DMS79 treated with DMSO at 0.1 percent for 48 hours (cell line): ENCODE measurements around the gene RPN1.
"Not testable (repeated sequence)": the region's sequence is repeated elsewhere in the genome, so short reads cannot be mapped to it uniquely, and the experiment has no call there.

Experiments
- DNase-seq: peaks from one replicate; lab custom pipeline; 2025; lab: John Stamatoyannopoulos, UW

RPN1 gene

GRCh38 chr3:128609294-128609693, 41.3 kb downstream of the RPN1 start:
- DNase-seq: no peak

- no peak for DNase-seq
Measured at GRCh38 chr3:128607710-128608048, 42.9 kb downstream of the RPN1 start.

GRCh38 chr3:128606094-128606493, 44.5 kb downstream of the RPN1 start:
- DNase-seq: no peak

- no peak for DNase-seq
Measured at GRCh38 chr3:128605091-128606046, 45.2 kb downstream of the RPN1 start.

GRCh38 chr3:128603811-128604775, 46.5 kb downstream of the RPN1 start:
- no peak for DNase-seq

GRCh38 chr3:128603313-128603712, 47.3 kb downstream of the RPN1 start:
- no peak for DNase-seq

- DNase-seq: no peak
Measured at GRCh38 chr3:128598884-128599664, 51.5 kb downstream of the RPN1 start.

GRCh38 chr3:128597900-128598299, 52.7 kb downstream of the RPN1 start:
- DNase-seq: no peak

- no peak for DNase-seq
Measured at GRCh38 chr3:128592864-128593263, 57.8 kb downstream of the RPN1 start.

- DNase-seq: no peak
Measured at GRCh38 chr3:128591738-128592426, 58.7 kb downstream of the RPN1 start.

- DNase-seq: no peak
Measured at GRCh38 chr3:128590948-128591347, 59.7 kb downstream of the RPN1 start.

GRCh38 chr3:128589985-128590384, 60.6 kb downstream of the RPN1 start:
- DNase-seq: not testable (repeated sequence)

- DNase-seq: no peak
Measured at GRCh38 chr3:128588147-128588546, 62.5 kb downstream of the RPN1 start.

- no peak for DNase-seq
Measured at GRCh38 chr3:128587391-128587790, 63.2 kb downstream of the RPN1 start.

- not testable (repeated sequence) for DNase-seq
Measured at GRCh38 chr3:128586932-128587331, 63.7 kb downstream of the RPN1 start.

- DNase-seq: not testable (repeated sequence)
Measured at GRCh38 chr3:128586391-128586790, 64.2 kb downstream of the RPN1 start.

- no peak for DNase-seq
Measured at GRCh38 chr3:128585974-128586373, 64.6 kb downstream of the RPN1 start.

- no peak for DNase-seq
Measured at GRCh38 chr3:128585189-128585588, 65.4 kb downstream of the RPN1 start.

GRCh38 chr3:128584412-128585020, 66.1 kb downstream of the RPN1 start:
- DNase-seq: peak; percentile 72

- DNase-seq: no peak
Measured at GRCh38 chr3:128581566-128581965, 69.1 kb downstream of the RPN1 start.

- no peak for DNase-seq
Measured at GRCh38 chr3:128579927-128580326, 70.7 kb downstream of the RPN1 start.
